ENCODE measurements around the gene ZNF318.

DNA sequence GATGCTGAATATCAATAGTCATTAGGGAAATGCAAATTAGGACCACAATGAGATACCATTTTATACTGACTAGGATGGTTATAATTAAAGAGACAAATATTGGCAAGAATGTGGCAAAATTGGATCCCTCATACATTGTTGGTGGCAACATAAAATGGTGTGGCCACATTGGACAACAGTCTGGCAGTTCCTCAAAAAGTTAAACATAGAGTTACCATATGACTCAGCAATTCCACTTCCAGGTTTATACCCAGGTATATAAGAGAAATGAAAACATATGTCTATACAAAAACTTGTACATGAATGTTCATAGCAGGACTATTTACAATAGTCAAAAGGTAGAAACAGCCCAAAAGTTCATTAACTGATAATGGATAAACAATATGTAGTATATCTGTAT lies 58.8 kb downstream of the ZNF318 start:
- TF ChIP-seq CTCF (IDR thresholded peaks at IDR 0.05) (no peak), EZH2 (IDR thresholded peaks at IDR 0.05) (no peak)

All from neural progenitor cell (in vitro differentiated cells).